COLO829 (cell line): ENCODE measurements around the gene RNLS.
"Not testable (repeated sequence)": the region's sequence is repeated elsewhere in the genome, so short reads cannot be mapped to it uniquely, and the experiment has no call there.

Source experiments
- DNase-seq: peaks from one replicate; pipeline ENCODE4 v3.0.0; 2012; ENCODE audit warnings: low spot score

The RNLS gene

DNA sequence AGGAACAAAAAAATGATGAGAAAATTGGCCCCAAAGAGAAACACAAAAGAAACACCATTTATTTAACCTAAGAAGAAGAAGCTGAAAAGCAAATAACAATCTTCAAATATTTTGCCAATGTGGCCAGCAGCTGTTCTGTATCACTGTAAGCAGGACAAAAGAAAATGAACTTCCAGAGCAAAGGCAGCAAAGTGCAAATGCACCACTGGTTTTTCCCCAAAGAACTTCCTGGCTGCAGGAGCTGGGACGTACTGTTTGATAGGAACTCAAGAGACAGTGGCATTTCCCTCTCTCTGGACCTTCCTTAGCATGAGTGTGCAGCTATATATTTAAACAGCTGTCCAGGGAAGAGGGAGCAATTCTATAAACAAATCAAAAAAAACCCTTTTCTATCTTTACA lies 60.4 kb downstream of the RNLS start:
- no peak for DNase-seq

DNA sequence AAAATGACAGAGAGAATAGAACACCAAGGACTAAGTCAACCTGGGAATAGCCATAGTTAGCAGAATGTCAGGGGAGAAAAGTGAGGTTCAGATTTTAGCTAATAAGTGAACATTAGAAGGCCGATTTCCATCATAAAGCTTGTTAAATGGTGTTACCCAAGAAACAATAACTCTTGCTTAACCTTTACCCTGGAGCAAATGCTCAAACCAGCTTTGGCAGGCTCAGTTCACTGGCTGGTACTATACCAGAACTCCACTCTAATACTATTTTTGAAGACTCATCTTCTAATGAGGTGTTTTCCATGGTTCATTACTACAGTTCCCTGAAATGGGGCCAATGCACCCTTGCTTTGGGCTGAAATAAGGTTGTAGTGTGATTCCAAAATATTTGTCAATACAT lies 61.3 kb downstream of the RNLS start:
- no peak for DNase-seq

DNA sequence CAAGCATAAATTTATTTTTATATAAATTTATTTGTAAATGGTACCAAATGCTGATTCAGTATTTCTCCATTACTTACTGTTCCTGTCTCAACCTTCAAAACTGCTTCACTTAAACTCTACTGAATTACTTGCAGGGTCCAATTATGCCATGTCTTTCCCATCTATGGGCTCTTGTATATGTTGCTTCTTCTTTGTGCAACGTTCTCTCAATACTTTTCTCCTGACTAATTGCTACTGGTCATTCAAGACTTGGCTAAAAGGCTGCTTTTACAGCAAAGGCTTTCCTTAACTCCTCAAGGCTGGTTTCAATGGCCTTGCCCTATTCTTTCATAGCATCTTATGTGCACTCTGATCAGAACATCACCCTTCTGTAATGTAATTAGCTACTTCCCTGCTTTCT lies 67.9 kb downstream of the RNLS start:
- no peak for DNase-seq

DNA sequence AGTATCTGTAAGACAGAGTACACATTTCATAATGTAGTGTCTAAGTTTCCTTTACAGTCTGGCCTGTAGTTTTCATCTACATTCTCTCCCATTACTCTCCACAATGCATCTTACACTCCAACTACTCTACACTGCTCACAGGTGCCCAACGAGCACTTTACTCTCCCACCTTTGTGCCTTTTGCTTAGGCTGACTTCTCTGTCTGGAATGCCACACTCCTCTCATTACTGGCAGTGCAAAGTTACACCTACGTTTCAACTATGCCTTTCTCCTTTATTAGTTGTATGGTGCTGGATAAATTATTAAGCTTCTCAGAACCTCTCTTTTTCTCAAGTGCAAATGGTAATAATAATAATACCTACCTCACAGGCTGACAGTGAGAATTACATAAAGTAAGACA lies 70.5 kb downstream of the RNLS start:
- DNase-seq = no peak

DNA sequence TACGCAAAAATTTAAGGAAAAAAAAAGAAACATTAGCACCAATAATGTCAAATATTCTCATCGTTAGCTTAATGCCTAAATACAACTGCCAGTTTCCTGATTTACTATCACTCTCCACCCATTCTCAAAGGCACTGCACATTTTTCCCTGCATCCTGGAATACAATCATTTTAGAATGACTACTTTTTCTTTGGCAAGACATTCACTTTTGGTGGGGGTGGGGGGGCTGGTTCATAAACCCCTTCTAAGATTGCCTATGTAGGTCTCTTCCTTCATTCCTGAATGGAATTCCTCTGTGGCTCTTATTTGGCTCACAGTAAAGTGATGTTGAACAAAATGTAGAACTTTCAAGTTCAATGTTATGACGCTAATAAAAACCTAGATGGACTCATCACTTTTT lies 74.3 kb downstream of the RNLS start:
- DNase-seq = no peak

DNA sequence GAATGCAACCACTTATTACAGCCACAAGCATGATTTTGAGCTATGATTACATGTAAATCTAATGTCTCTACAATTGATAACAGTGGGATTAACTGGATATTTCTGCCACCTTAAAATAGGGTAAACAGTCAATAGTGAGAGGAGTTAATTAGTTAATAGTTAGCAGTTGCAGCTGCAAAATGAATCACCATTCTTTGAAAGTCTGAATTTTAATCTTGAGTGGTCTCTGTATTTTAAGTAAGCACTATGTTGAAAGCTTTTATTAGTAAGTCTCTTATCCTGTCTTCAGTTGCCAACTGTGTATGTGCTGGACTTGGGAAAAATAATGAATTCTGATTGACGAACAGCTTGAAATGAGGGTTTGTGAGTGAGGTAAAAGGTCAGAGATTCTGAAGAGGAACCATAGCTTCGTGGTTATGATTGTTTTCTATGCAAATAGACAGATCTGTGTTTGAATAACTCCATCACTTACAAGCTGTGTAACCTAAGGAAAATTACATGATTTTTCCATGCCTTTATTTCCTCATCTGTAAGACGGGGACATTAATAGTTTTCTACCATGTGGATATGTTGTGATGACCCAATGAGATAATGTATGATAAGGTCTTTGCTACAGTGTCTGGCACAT lies 75.2 kb downstream of the RNLS start:
- DNase-seq = no peak

DNA sequence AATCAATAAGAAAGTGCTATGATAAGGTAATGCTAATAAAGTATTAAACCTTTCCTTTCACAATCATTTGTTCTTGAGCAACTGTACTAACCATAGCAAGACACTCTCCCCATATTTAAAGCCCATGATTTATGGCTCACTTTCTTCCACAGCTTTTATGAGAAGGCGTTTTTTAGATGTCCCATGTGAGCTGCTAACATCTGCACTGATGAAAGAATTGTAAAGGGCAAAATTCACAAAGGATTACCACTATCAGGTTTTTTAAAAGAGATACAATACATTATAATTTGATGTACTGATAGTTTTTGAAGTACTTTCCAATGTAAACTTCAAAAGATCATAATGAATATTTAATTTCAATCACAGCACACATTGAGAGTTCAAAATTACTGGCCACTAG lies 75.7 kb downstream of the RNLS start:
- DNase-seq = no peak

DNA sequence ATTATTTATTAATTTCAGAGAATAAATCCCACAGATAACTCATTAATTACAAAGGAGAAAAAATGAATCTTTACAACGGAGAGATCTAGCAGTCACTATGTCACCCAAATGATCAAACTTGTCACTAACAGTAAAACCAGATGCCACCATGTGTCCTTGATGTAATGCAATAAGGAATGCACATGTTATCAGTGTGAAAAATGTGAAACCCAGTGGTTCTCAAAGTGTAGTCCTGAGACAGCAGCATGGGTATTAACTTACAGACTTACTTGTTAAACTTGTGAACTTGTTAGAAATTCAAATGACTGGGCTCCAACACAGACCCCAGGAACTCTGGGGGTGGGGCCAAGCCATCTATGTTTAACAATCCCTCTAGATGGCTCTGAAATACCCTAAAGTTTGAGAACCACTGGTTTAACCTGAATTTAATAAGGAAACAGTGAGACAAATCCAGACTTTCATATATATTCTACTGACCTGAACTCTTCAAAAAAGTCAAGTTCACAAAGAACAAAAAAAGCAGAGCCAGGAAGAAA lies 77.4 kb downstream of the RNLS start:
- DNase-seq = no peak

DNA sequence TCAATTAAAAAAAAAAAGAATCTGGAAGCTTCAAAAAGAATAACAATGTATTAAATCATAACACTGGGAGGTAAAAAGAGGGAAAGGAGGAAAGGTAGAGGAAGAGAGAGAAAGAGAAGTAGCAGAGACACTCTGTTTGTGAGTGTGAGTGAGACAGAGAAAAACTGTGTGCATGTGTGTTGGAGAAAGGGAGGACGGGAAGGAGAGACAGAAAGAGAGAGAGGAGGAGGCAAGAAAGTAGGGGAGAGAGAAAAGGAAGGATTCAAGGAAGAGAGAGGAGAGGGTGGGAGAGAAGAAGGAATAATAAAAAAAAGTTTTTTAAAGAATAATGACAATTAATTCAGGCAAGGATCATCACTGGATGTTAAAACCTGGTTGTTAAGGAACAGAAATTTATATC lies 77.9 kb downstream of the RNLS start:
- DNase-seq = no peak

DNA sequence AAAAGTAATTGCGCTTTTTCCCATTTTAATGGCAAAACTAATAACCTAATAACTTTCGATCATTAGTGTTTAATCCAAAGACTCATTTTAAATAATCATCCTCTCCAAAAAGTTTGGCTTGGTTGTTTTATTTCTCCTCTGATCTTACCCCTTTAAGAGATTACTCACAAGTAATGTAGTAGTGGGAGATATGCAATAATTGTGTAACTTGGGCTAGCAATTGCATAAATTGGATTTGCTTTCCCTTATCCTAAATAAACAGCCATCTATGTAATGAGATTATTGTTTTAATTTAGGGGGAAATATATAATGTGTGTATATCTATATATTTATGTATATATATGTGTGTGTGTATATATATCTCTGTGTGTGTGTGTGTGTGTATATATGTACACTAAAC lies 82.5 kb downstream of the RNLS start:
- no peak for DNase-seq

DNA sequence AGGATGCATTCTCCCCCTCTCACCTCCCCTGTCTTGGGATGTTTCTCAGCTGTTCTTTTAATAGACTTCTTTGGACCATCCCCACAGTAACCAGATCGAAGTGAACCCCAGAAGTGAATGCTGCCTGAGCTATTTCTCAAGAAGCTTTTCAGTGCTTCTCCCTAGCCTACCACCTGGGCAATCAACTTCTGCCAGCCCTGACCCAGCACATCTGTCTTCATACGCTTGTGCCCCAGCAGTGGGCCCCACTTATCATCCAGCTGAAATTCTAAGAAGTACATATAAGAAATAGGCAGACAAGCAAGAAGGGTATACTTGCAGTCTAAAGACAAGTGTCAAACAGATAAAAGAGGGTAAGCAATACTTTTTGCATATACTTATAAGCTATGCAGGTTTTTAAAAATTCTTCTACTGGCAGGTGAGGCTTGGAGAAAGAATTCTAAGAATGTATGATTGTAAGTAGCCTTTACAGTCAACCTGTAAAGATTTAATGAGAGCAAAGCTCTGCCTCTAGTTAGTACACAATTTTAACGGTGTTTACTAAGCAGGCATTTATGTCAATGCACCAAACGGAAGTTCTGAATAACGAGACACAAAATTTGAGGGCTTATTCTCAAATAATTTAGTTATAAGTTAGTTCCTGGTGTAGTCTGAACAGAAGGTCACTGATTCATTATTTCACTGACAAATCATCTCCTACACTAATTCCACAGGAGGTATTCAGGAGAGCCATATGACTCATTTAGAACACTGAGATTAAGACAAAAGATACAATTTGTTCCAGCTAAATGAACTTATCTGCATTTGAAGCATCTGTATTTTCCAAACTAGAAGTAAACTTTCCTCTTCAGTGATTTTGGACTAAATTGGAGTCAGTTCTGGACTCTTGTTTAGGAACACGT lies 83.3 kb downstream of the RNLS start:
- no peak for DNase-seq

DNA sequence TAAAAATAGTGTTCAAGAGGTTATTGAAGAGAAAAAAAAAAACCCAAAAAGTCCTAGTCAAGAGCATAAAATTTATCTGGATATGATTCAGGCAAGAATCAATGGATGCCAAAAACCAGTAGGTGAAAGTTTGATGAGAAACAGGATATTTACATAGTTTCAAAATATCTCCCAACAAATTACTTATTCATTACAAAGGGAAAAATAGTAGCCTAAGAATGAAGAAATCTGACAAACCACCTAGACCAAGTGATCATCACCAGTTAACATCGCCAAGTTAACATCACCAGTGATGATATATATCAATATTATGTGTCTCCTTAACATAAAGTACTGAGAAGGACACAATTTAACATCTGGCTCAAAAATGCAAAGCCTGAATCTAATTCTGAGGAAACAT lies 85.2 kb downstream of the RNLS start:
- no peak for DNase-seq

DNA sequence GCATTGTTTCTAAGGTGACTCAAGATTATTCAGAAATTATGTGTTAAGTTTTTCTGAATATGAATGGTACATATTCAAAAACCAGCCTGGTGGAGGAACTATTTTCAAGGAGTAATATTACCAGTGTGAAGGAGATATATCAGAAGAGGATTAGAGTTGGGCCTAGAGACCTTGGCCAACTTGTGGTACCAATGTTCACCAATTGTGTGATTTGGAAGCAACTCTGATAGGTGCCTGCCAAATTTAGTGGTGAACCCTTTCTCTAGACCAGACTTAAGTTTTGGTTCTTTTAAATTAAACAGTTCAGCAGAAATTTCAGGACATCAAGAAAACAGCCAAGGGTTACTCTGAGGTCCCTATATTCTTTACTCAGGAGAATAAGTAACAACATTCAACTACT lies 88.6 kb downstream of the RNLS start:
- no peak for DNase-seq

DNA sequence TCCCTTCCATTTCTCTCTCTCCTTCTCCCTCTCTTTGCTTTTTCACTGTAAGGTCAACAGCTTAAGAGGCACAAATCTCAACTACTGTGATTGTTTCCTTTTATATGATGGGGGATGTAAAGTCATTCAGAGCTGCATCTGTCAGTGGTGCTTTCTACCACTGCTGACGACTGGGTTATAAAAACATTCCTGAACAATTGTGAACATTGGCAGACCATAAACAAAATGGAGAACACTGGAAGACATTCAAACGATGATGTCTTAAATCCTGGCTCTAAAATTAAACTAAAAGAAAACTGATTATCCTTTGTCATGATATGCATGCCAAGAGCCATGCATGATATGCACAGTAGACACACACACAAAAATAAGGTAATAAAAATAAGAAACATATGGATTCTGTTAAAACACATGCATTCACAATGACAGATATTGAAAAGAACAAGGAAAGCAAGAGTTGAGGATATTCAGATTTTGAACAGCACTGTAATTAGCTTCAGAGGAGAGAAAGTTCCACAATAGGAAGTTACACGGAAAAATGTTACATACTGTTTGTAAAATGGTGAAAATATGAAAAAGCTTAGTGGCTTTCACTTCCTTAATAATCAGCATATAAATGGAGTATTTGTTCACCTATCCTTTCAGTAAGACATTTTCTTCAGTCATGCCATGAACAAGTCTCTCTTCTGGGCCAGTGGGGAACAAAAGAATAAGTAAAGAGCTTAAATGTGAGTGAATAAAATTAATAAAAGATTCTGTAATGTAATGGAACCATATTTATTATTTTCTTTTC lies 89.2 kb downstream of the RNLS start:
- no peak for DNase-seq

DNA sequence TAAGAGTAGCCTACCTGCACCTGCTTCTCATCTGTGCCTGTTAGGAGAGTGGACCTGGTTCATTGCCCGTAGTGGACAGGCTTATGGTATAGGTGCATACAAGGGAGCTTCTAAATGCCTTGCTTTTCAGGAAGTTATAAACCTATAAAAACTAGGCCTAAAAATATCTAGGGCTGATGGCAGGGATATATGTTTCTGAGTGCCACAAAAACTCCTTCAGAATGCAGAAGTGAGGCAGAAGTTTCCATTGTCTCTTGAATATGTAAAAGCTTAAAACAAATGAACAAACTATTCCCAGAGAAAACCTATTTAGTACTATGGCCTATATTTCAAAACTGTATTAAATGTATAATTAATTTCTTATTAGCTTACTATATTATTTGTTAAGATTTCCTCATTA lies 91.8 kb downstream of the RNLS start:
- no peak for DNase-seq

DNA sequence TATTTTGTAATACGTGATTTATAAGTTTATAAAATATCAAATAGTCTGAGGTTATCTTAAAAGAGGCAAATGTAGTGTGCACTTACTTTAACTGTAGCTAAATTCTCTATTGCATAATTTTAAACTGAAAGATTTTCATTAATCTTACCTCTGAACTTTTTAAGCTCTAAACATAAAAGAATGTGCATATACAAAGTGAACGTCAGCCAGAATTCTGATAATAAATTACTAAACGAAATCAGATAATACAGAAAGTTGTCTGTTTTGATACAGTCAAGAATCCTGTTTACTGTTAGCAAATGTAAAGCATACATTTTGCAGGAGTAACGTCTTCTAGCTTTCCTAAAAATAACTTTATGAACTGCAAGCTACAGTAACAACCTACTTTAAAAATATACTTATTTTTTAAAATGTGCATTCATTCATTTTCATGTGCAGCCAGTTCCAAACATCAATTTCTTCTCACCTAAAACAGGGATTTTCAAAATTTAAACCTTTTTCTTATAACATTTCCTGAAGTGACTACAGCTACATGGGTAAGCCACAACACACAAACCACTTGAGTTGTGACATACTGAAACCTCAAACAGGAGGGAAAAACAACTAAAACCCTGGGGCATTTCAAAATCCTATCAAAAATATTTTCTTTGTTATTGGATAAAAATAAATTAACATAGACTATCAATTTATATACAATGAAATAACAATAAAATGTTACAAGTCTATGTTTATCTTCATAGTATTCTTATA lies 92.7 kb downstream of the RNLS start:
- DNase-seq = no peak

DNA sequence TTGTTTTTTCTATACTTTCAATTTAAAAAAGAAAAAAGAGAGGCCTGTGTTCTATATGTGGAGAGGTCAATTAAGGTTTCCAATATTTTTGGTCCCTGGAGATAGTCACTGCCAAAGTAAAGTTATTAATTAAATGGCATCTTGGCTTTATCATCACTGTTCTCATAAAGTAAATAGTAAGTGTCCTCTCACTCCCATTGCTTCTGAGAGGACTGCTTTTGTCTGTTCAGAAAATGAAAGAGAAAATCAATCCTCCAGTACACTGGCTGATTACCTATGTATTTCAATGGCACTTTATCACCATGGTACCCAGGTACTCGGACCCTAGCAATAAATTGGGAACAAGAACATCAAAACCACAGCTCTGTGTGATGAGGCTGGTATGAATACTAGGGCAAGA lies 94.0 kb downstream of the RNLS start:
- no peak for DNase-seq

DNA sequence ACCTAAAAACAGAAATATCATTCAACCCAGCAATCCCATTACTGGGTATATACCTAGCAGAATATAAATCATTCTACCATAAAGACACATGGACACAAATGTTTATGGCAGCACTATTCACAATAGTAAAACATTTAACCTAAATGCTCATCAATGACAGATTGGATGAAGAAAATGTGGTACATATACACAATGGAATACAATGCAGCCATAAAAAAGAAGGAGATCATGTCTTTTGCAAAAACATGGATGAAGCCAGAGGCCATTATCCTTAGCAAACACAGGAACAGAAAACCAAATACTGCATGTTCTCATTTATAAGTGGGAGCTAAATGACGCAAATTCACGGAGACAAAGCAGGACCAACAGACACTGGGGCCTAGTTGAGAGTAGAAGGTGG lies 96.3 kb downstream of the RNLS start:
- not testable (repeated sequence) for DNase-seq

DNA sequence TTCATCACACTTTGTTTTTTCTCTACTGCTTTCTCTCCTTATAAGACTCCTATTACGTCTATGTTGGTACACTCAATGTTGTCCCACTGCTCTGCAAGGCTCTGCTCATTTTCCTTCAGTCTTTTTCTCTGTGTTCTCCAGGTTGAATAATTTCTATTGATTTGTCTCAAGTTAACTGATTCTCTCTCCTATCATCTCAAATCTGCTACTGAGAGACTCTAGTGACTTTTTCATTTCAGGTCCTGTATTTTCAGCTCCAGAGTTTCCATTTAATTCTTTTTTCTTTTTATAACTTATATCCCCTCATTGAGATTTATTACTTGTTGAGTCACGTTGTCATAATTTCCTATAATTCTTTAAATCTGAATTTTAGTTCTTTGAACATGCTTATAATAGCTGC lies 100.9 kb downstream of the RNLS start:
- DNase-seq = no peak

DNA sequence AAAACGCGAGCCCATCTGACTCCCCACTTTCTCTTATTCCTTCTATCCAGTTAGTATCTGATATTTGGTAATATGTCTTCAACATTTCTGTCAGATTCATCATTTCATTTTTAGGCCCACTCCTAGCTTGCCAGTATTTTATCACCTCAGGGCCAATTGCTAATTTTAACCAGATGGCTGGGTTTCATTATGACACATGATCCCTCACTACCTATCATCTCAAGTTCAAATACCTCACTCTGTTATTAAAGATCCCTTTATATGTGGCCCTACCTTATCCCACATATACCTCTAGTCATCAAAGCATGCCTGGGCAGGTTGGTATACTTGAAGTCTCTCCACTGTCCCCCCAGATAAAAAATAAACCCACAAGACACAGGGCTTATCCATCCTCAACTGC lies 104.9 kb downstream of the RNLS start:
- DNase-seq = no peak

DNA sequence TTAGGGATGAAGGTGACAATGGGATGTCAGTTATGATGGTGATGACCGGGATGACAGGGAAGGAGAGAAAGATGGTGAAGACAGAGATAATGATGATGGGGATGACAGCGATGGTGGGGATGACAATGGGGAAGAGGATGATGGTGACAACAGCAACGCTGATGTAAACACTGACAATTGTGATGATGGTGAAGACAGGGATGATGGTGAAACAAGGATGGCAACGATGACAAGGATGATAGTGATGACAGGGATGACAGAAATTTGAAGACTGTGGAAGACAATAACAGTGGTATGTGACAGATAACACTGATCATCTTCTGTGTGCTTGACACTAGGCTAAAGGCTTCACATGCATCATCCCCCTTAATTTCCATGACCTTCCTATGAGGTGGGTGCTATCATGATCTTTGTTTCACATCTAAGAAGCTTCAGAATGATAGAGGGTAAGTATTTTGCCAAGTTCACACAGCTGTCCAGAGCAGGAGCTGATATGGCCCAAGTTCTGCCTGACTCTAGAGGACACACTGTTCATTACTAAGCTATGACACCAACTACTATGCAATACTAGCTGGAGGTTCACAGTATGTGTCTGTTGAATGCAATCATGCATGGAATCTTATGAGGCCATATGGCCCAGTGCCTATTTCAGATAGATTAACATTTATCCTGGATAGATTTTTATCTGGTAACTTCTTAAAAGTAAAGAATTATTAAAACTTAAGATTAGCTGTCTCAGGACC lies 105.6 kb downstream of the RNLS start:
- DNase-seq = no peak
